ENCODE results near the gene CCDC197. TPM values are rescaled to one million over a fixed set of nuclear protein-coding genes. Genes with fewer than 3 reads are reported as not detected.

CCDC197 gene
- 0.23 TPM for total RNA-seq

GRCh38 chr14:93997082-93997481, at the start of gene CCDC197:
TSS of gene CCDC197 (plus strand) at chr14:93997301. CDS start at chr14:93998132, 831 bp downstream.

GRCh38 chr14:93976477-93977057, 20.5 kb upstream of the CCDC197 start, which contains the start of gene ASB2:
TSS of gene ASB2 (minus strand) at chr14:93976570. CDS start at chr14:93964539, 12,031 bp downstream.

GRCh38 chr14:94026173-94026888, 29.2 kb downstream of the CCDC197 start, which contains the start of gene OTUB2:
TSS of gene OTUB2 (plus strand) at chr14:94026340. CDS start at chr14:94026538, 198 bp downstream.

Small RNAs within 50 kb of the gene (small RNA-seq; reads per million reads assigned to genes)
- not detected for gene MIR4506 (ENCODE audit: low replicate concordance)

Other genes starting within 250 kb of the CCDC197 start
- 0.41 TPM for gene PRIMA1, start 208.8 kb upstream of the CCDC197 start, total RNA-seq
- not detected for gene FAM181A, start 70.0 kb upstream of the CCDC197 start, total RNA-seq
- 14.4 TPM for gene ASB2, start 20.7 kb upstream of the CCDC197 start, total RNA-seq
- gene OTUB2, start 29.0 kb downstream of the CCDC197 start, total RNA-seq = 3.7 TPM
- 75.8 TPM for gene DDX24, start 83.9 kb downstream of the CCDC197 start, total RNA-seq
- 10.0 TPM for gene IFI27L1, start 84.0 kb downstream of the CCDC197 start, total RNA-seq
- gene IFI27, start 113.4 kb downstream of the CCDC197 start, total RNA-seq = 20.4 TPM
- 14.4 TPM for gene IFI27L2, start 132.3 kb downstream of the CCDC197 start, total RNA-seq
- gene PPP4R4, start 177.0 kb downstream of the CCDC197 start, total RNA-seq = 0.06 TPM

Data from metanephros (tissue), 2 donors.